RPMI7951 (cell line): ENCODE measurements around the gene CBFA2T3. TPM values are rescaled to one million over a fixed set of nuclear protein-coding genes. Genes with fewer than 3 reads are reported as not detected.

Source experiments
- DNase-seq: peaks from one replicate; pipeline ENCODE4 v3.0.0-alpha.2; 2012; ENCODE audit warnings: low read depth
- total RNA-seq: library from RNA; depleted of rRNA; stranded (reverse); fragments of >200 nt; shearing (Covaris generic); gene quantifications from 2 replicates; pipeline ENCODE4 v1.2.3, GENCODE V29; 2014

The CBFA2T3 gene
- total RNA-seq, 1 experiment from 2014 or later = not detected

DNA sequence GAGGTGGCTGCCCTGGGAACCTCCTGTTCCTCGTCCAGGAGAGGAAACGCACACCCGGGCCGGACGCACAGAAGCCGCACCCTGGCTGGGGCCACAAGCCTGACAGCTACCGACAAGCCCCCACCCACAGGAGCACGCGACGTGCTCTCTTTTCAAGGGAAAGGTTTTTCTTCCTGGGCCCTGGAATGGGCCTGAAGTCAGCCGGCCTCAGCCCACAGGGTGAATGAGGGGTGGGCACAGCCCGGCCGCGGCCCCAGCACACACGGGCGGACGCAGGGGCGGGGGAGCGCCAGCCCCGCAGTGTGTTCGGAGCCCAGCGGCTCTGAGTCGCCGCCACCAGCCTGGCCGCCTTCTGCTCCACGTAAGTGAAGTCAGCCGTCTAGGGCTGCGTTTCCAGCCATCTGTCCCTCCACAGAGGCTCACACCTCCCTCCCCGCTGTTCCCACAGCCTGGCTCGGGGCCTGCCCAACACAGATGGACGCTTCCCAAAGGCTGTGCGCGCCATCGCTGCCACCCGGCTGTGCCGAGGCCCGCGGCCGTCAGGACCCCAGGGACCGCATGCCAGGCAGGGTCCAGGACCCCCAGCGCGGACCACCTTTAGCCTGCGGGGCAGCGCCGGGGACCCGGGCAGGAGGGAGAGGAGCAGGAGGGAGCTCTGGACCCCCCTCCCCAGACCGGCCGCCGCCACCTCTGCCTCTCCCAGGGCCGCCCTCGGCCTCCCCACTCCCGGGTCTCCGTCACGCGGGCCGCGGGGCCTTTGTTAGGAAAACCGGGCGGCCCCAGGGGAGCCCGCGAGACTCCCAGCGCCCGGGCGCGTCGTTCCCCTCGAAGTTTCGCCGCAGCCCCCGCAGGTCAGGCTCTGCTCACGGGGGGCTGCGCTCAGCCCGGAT is 36.8 kb downstream of the CBFA2T3 start:
- DNase-seq = no peak

DNA sequence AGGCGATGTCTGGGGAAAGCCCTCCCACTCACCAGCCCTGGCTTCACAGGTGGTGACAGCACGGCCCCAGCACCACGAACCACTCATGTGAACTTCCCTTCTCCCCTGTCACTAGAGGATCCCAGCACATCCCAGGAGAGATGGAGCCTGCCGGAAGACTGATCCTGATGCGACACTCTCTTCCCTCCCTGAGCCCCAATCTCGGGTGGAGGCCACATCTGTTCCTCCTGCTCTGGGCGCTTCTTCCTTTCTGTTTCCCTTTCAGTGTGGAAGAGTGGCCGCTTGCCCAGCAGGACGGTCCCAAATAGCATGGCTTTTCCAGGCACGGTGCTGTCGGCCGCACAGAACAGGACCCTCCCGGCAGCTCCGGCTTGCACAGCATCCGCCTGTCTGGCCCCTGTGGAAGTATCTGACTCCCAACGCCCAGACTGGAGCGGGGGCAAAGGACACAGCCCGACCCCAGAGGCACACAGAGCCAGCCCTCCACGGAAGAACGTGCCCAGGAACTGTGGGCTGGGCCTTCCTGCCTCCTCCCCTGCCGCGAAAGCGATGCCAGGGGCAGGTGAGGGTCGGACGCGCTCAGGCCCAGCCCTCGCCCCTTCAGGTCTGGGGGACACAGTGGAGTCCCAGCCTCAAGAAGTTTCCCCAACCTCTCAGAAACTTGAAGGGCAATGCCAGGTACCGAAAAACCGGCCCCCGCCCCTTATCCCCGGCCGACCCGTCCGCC is 37.6 kb downstream of the CBFA2T3 start:
- DNase-seq = no peak

GRCh38 chr16:88938777-88939244 is 38.2 kb downstream of the CBFA2T3 start:
- no peak for DNase-seq

DNA sequence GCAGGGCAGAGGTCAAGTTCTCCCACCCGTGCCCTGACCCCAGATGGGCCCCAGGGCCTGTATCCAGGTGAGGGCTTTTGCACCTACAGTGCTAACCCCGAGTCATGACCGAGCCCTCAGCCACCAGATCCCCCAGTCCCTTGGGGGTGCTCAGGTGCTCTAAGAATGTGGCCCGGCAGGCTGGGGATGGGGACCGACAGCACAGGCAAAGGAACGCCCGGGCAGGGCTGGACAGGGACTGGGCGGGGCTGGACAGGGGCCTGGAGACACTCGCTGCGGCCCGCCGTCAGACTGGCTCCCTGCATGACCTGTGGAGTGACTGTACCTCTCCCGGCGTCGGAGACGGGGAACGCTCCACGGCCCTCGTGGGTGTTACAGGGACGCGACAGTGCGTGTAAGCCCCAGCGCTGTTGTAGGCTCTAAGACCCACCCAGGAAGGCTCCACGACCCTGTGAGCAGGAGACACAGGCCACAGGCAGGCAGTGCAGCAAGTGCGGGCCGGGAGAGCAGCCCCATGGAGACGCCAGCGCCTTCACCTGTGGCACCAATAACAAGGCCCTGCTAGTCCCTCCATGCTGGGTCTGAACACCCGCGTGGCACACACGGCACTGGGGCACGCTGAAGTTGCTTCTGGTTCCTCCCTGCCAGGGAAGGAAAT is 38.8 kb downstream of the CBFA2T3 start:
- no peak for DNase-seq

DNA sequence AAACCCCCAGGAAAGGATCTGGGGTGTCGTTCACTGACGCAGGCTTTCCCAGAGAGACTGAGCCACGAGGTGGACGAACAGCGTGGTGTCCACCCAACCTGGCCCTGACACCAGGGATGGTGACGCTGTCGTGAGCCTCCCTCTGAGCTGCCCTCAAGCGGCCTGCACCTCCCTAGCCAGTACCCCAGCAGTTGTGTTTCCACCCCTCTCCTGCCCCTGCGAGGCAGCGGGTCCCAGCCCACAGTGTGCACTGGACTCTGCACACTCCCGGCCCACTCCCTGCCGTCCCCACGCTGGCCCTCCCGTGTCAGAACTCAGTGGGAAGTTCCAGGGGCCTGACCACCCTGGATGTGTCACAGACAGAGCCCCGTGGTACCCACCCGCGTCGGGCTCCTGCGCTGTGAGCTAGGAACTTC is 39.8 kb downstream of the CBFA2T3 start:
- DNase-seq = no peak

- DNase-seq = no peak
Observed at GRCh38 chr16:88936556-88937205, 40.3 kb downstream of the CBFA2T3 start.

- no peak for DNase-seq
Observed at GRCh38 chr16:88936008-88936555, 40.9 kb downstream of the CBFA2T3 start.

GRCh38 chr16:88934066-88934667 is 42.8 kb downstream of the CBFA2T3 start:
- DNase-seq = no peak

DNA sequence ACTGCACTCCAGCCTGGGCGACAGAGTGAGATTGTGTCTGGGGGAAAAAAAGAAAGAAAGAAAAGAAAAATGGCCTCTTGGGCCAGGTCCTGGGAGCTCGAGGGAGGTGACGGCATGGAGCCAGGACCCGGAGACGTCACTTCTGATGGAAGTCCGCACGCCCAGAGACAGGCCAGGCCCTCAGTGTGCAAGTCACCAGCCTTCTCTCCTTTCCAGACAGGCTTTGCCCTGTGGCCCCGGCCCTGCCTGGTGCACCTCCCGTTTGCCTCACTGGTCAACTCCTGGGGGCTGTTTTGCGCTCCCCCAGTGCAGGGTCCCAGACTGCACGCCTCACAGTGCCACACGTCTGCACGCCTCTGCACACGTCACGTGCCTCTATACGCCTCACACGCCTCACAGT is 44.1 kb downstream of the CBFA2T3 start:
- DNase-seq = no peak

GRCh38 chr16:88931936-88932335 is 45.1 kb downstream of the CBFA2T3 start:
- no peak for DNase-seq

DNA sequence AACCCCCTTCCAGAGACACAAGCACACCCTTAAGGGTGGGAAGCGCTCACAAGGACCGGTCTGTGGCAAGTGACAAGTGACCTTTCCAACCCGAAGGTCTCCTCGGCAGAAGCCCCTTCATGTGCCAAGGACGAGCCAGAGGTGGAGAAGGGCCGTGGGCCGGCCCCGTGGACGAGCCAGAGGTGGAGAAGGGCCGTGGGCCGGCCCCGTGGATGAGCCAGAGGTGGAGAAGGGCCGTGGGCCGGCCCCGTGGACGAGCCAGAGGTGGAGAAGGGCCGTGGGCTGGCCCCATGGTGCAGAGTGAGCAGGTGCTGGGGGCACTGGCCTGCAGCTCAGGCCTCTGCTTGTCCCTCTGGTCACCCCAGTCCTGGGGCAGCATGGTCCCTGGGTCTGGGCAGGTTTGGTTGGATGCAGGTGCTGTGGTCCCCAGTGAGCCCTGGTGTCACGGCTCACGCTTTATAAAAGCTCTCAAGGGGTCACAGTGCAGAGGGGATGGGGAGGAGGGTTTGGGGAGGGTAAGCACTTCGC is 45.6 kb downstream of the CBFA2T3 start:
- DNase-seq = no peak

DNA sequence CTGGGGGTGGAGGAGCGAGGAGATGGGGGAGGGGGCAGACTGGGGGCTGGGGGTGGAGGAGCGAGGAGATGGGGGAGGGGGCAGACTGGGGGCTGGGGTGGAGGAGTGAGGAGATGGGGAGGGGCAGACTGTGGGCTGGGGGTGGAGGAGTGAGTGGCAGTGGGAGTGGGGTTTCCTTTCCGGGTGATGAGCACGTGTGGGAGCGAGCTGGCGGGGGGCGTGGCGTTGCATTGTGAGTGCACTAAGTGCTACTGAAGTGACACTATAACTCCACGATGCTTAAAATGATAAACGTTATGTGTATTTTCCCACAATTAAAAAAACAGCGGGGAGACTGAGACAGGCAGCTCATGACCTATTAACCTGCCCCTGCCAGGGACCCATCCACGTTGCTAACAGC is 46.3 kb downstream of the CBFA2T3 start:
- no peak for DNase-seq

DNA sequence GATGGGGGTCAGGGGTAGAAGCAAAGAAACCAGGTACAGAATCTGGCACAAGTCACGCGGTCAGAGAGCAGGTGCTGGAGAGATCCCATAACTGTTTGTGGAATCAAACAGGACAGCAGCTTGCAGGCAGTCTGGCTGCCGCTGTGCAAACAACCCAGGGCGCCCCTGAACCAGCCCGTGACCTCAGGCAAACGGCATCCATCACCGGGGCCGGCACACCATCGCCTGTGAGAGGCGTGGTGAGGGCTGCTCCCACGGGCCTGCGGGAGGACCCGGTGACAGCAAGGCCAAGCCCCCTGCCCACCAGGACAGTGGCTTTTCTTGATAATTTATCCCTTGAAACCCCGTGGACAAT is 47.9 kb downstream of the CBFA2T3 start:
- DNase-seq = no peak

DNA sequence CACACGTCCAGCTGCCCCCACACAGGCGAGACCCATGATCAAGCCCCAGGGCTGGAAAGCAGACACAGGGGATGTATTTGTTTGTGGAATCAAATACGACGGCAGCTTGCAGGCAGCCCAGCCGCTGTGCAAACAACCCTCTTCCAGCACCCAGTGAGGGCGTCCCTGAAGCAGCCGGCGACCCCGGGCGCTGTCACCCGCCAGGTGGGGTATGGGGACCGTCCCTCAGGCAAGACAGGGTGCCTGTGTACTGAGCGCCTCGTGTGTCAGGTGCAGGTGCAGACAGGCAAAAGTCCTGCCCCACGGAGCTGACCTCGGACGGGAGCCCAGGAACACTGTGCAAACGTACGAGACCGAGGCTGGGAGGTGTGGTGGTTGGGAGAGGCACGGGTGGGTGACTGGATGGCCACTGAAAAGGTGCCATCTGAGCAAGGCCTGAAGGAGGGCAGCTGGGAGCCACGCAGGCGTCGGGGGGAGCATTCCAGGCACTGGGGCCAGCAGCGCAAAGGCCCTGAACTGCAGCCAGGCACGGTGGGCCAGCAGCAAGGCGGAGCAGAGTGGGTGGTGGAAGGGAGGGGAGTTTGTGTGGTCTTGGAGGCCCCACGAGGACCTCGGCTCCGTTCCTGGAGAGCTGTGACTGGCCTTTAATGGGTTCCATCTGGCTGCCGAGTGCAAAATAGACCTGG is 48.5 kb downstream of the CBFA2T3 start:
- no peak for DNase-seq

DNA sequence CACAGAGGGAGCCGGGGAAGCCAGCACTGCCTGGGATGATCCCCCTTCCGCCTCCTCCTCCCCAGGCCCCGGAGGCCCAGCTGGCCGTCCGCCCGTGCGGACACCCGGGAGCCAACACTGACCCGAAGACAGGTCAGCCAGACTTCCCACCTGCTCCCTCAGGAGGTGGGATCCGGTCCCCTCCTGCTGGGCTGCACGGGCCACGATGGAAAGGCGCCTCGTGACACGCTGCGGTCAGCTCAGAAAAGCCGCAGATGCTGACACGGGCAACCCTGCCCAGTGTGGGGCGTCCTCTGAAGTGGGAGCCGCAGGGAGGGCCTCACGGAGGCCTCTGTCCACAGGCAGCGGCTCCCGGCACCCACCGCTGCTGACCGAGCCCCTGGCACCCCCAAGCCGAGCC is 49.3 kb downstream of the CBFA2T3 start:
- DNase-seq = peak; percentile 47

DNA sequence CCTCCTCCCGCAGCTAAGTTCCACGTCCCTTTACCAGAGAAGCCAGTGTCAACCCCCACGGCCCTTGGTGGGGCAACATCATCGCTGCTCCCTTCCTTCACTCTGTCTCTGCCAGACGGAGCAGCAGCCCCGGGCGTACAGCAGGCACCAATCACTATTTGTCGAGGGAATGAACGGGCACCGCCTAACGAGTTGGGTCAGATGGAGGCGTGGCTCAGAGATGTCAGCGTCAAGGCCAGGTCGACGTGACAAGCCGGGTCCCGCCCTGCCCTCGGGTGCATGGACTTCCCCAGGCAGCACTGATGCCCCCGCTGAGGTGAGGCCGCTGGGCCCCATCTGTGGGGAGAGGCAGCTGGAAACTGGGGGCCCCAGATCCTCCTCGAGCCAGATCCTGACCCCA is 50.0 kb downstream of the CBFA2T3 start:
- peak; percentile 38 for DNase-seq

DNA sequence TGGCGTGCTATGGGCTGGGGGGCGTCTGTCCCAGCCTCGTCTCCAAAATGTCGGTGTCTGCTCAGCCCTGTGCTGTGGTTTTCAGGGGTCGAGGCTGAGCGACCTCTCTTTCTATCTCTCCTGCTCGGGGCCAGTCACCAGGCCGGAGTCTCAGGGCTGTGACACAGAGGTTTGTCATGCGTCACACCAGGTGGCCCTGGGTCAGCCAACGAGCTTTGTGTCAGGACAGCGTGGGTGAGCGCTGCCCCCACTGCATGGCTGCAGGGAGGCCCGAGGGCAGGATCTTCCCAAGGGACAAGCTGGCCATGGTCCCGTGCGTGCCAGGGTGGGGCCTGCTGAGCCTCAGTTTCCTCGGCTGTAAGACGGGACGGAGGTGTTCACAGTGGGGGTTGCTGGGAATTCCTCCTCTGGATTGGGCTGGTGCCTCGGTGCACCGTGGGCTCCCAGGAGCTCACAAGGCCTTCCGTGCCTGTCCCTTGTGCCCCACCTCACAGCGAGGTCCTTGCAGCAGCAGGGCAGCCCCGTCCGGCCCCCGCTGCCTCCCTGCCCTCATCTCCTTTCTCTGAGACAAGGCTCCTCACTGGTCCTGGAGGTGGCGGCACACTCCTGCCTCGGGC is 50.5 kb downstream of the CBFA2T3 start:
- DNase-seq = peak; percentile 38

GRCh38 chr16:88925540-88925887 is 51.5 kb downstream of the CBFA2T3 start:
- DNase-seq = no peak

DNA sequence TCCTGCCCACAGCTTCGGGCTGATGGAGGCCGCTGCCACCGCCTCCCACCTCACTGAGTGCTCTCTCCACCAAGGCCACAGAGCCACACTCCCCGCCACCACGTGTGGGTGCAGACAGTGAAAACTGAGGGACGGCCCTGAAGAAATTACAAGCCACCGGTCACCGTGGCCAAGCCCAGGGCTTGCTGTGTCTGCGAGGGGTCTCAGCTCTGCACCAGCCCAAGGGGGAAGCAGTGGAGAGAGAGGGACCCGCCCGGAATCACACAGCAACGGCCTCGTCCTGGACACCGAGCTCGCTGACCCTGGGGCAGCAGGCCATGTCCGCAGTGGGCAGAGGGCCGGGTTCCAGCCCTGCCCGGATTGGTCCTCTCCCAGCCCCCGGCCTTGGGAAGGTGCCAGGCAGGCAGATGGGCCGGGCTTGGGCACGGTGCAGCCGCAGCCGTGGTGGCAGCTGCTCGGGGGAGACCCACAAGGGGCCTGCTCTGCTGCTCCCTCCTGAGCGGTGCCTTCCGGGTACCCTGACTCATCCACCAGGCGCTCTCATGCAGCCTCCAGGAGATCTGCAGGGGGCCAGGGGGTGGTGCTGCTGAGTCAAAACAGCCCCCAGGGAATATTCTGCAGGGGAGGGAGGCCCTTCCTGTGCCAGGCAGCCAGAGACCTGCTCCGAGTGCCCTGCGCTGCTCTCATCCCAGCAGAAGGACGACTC is 52.0 kb downstream of the CBFA2T3 start:
- DNase-seq = peak; percentile 92
